Gastrocnemius medialis (tissue), 4 donors: ENCODE results near the gene NEK10. TPM values are rescaled to one million over a fixed set of nuclear protein-coding genes. Genes with fewer than 3 reads are reported as not detected.

Source experiments
- ATAC-seq, 2 donors: fragments of 150-250 bp; one replicate each; pipeline ENCODE4 v1.9.1; 2016
- DNase-seq, 2 donors: peaks; one replicate each; pipeline ENCODE4 v3.0.0-alpha.2; 2019
- H3K27ac ChIP-seq, 4 donors: fragments of 200-600 bp; sonication (generic); 1 replicate in 1 of 4; 2 replicates in 3 of 4; pipeline ENCODE4 v1.5.1; 2016 to 2018; ENCODE audit warnings: mild to moderate bottlenecking in 2 of 4, moderate library complexity in 1 of 4
- H3K27me3 ChIP-seq, 3 donors: fragments of 200-600 bp; sonication (generic) in 2 of 3; 1 replicate in 1 of 3; 2 replicates in 2 of 3; pipeline versions ENCODE4 v1.5.1 to v1.6.0; 2016 to 2019; ENCODE audit warnings: mild to moderate bottlenecking in 1 of 3, moderate library complexity in 1 of 3
- H3K36me3 ChIP-seq, 2 donors: fragments of 200-600 bp; sonication (generic) in 1 of 2; one replicate each; pipeline ENCODE4 v1.5.1; 2017 to 2018
- H3K4me1 ChIP-seq, 2 donors: fragments of 200-600 bp; sonication (generic) in 1 of 2; one replicate each; pipeline ENCODE4 v1.5.1; 2016 to 2017; ENCODE audit warnings: mild to moderate bottlenecking in 2 of 2
- H3K4me3 ChIP-seq, 4 donors: fragments of 200-600 bp; sonication (generic) in 3 of 4; 1 replicate in 1 of 4; 2 replicates in 3 of 4; pipeline ENCODE4 v1.5.1; 2016 to 2019; ENCODE audit warnings: mild to moderate bottlenecking in 2 of 4
- H3K9me3 ChIP-seq, 3 donors: fragments of 200-600 bp; sonication (generic) in 2 of 3; 1 replicate in 1 of 3; 2 replicates in 2 of 3; pipeline ENCODE4 v1.5.1; 2016 to 2019
- POLR2A ChIP-seq, 2 donors: fragments of 450-650 bp; IDR thresholded peaks; one replicate each; pipeline ENCODE4 v1.6.1; 2017; ENCODE audit warnings: antibody characterized with exemption in 2 of 2, mild to moderate bottlenecking in 2 of 2, moderate library complexity in 2 of 2
- in situ Hi-C, 4 donors: fragments of 200-750 bp; cut with MboI; loops; one replicate each; pipeline versions ENCODE4 v1.15.0 to v1.8.0; 2017; ENCODE audit warnings: low sequenced_read_pairs in 4 of 4
- intact Hi-C: fragments of 100-400 bp; cut with DNase I; formaldehyde crosslinking; loops from one replicate; pipeline ENCODE4 v1.15.1; 2023; ENCODE audit warnings: low total_unique reads
- total RNA-seq, 4 donors: library from RNA; depleted of rRNA; stranded (reverse); fragments of >200 nt; gene quantifications; one replicate each; pipeline versions ENCODE4 v1.1.0 to v1.2.3, GENCODE V29; 2016
- TF ChIP-seq, protein P1 (sequence below), 5 experiments: fragments of 450-650 bp in 3 of 5; fragments of 200-600 bp in 2 of 5; sonication (generic) in 2 of 5; IDR thresholded peaks in 4 of 5; conservative IDR thresholded peaks in 1 of 5; 1 replicate in 4 of 5; 2 replicates in 1 of 5; pipeline ENCODE4 v1.5.1; 2016 to 2019; ENCODE audit warnings: antibody characterized with exemption in 5 of 5, mild to moderate bottlenecking in 3 of 5, moderate library complexity in 3 of 5

The NEK10 gene
- total RNA-seq, 4 donors from 2014 or later: 3.6 to 12.8 (median 7.5) TPM

DNA sequence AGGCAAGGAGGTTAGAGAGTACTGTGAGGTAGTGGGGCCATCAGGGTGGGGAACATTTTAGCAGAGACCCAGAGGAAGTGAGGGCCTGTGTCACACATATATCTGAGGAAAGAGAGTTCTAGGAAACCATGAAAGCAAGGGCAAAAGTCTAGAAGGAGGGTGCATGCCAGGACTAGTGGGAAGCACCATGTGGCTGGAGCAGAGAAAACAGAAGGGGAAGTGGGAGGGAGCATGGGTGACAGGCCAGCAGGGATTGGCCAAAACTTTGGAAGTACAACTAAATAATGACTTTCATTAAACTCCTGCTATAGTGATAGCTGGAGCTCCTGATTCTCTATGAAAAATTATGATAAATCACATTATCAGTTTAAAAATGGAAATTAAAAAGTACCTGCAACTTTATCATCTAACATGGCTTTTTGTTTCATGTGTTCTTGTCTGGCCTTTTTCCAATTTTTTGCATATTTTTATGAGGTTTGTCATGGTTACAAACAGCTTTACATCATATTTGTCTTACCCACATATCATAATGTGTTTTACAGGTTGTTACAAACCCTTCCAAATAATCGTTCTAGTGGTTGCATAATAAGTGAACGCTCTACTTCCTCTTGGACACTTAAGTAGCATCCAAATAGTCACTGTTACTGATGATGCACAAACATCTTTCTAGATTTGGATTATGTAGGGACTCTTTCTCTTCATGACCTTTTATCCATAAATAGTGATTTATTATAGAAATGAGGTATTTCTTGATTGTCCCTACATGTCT, 168.3 kb downstream of the NEK10 start:
- ATAC-seq: no peak
- Histone ChIP-seq H3K4me3 (no peak overlapping the region), H3K27me3 (no peaks in the 10 kb centered on the region), H3K9me3 (no peaks in the 10 kb centered on the region), H3K4me1 (no peaks in the 10 kb centered on the region), H3K36me3 (no peaks in the 10 kb centered on the region), H3K27ac (no peak overlapping the region)
- in situ Hi-C loops: no loop called here
- DNase-seq: no peak
- no peak for TF ChIP-seq POLR2A (IDR thresholded peaks at IDR 0.05)
- TF ChIP-seq, protein P1, sequence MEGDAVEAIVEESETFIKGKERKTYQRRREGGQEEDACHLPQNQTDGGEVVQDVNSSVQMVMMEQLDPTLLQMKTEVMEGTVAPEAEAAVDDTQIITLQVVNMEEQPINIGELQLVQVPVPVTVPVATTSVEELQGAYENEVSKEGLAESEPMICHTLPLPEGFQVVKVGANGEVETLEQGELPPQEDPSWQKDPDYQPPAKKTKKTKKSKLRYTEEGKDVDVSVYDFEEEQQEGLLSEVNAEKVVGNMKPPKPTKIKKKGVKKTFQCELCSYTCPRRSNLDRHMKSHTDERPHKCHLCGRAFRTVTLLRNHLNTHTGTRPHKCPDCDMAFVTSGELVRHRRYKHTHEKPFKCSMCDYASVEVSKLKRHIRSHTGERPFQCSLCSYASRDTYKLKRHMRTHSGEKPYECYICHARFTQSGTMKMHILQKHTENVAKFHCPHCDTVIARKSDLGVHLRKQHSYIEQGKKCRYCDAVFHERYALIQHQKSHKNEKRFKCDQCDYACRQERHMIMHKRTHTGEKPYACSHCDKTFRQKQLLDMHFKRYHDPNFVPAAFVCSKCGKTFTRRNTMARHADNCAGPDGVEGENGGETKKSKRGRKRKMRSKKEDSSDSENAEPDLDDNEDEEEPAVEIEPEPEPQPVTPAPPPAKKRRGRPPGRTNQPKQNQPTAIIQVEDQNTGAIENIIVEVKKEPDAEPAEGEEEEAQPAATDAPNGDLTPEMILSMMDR (IDR thresholded peaks at IDR 0.05 in 4 of 5, conservative IDR thresholded peaks at IDR 0.05 in 1 of 5): no peak
- intact Hi-C loops: no loop called here

DNA sequence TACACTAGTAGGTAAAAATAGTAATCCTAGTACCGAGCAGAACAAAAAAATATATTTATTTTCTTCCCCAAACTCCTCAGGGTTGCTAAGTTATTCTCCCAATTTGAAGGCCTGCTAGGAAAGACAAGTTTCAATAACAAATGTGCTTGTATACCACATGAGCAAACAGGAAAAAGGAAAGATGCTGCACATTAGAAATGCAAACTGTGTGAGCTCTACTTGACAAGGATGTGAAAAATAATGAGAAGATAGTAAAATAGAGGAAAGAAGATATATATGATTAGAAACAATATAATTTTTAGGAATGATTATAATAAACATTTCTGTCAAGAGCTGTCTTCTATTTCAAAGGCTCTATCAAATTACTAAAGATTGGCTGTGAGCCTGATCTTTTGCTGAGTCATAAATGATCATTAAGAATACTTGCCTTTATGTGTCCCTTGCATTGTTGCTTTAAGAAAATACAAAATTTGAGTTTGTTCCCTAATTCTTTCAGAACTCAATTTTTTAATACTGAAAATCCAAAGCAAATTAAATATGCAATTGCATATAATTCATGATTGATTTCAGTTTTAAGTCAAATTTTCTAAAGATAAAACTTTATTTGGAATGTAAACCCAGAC, 174.2 kb downstream of the NEK10 start:
- intact Hi-C loops (no loop called here), in situ Hi-C loops (no loop called here)
- DNase-seq (no peak), ATAC-seq (no peak)
- Histone ChIP-seq H3K27ac (peak overlapping the region in 1 of 4 donors; percentile 41), H3K27me3 (no peaks in the 10 kb centered on the region), H3K4me1 (peaks cover 6 to 11% of the 10 kb centered on the region in 2 donors), H3K4me3 (no peak overlapping the region), H3K36me3 (no peaks in the 10 kb centered on the region), H3K9me3 (no peaks in the 10 kb centered on the region)
- TF ChIP-seq, protein P1 (IDR thresholded peaks at IDR 0.05 in 4 of 5, conservative IDR thresholded peaks at IDR 0.05 in 1 of 5): no peak
- TF ChIP-seq POLR2A (IDR thresholded peaks at IDR 0.05): no peak

DNA sequence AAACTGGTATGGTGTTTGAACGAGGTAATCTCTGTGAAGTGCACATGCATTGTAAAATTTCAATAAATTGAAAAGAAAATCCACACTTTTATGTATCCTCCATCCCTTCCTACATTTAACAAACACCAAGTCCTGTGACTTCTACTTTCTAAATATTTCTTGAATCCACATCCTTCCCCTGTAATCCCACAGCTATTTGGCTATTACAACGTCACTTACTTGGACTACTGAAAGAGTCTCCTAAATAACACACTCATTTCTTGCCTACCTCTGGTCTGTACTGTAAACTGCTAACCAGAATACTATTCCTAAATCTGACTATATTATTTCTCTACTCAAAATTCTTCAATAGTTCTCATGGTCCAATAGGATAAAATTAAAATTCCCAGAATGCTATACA, 176.1 kb downstream of the NEK10 start:
- ATAC-seq: no peak
- no peak for DNase-seq
- H3K4me3 ChIP-seq: no peak overlapping the region

DNA sequence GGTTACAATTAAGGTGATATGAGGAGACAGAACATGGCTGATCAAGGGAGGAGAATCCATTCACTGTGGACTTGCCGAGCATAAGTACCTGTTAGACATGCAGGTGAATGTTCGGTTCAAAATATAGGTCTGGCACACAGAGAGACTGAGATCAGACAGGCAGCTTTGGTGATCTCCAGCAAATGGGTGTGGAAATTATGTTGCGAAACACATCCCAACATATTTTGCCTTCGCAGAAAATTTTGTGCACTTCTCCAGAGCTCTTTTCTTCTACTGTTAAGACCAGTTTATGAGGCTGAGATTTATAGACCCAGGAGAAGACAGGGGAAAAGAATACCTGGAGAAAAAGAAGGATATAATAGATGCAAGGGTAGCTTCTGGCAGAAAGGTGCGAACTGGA, 183.2 kb downstream of the NEK10 start:
- Histone ChIP-seq H3K36me3 (no peaks in the 10 kb centered on the region), H3K27me3 (no peaks in the 10 kb centered on the region), H3K9me3 (no peaks in the 10 kb centered on the region), H3K4me3 (no peak overlapping the region), H3K27ac (no peak overlapping the region), H3K4me1 (no peaks in the 10 kb centered on the region)
- intact Hi-C loops: no loop called here
- no peak for DNase-seq
- in situ Hi-C loops: no loop called here
- no peak for ATAC-seq
- TF ChIP-seq POLR2A (IDR thresholded peaks at IDR 0.05): no peak
- TF ChIP-seq, protein P1 (IDR thresholded peaks at IDR 0.05 in 4 of 5, conservative IDR thresholded peaks at IDR 0.05 in 1 of 5): no peak

More for the DNA sequence above, 176.1 kb downstream of the NEK10 start:
- Histone ChIP-seq H3K27ac (no peak overlapping the region), H3K36me3 (no peaks in the 10 kb centered on the region), H3K4me1 (peaks cover 6 to 11% of the 10 kb centered on the region in 2 donors), H3K9me3 (no peaks in the 10 kb centered on the region), H3K27me3 (no peaks in the 10 kb centered on the region)
- intact Hi-C loops: no loop called here
- in situ Hi-C loops: no loop called here
- TF ChIP-seq POLR2A (IDR thresholded peaks at IDR 0.05): no peak
- TF ChIP-seq, protein P1 (IDR thresholded peaks at IDR 0.05 in 4 of 5, conservative IDR thresholded peaks at IDR 0.05 in 1 of 5): no peak
